ENCODE measurements around the gene CLEC18C.
"Not testable (repeated sequence)": the region's sequence is repeated elsewhere in the genome, so short reads cannot be mapped to it uniquely, and the experiment has no call there.

The CLEC18C gene

DNA sequence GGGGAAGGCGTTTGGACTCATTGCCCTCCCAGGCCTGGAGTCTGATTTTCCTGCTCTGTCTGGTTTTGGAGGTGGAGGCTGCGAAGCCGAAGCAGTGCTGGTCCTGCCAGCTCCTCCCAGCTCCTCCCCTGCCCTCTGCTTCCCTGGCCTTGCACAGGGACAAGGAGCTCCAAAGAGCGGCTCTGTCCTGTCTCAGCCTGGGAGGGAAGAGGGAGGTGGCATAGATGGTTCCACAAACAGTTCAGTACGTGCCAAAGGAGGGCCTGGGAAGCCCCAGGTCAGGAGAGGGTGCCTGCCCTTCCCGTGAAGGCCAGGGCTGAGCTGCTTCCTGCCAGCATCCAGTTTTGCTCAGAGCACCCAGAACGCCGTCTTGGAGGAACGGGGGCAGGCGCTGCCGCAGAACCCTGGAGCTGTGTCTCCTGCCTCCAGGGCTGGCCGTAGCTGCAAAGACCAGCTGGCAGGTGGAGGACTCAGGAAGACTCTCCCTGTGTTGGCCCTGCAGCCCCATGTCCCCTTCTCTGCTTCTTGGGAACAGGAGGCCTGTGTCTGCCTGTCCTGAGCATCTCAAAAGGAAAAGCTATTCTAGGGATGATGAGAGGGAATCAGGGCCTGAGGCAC is 23.2 kb downstream of the CLEC18C start:
- not testable (repeated sequence) for H3K27me3 ChIP-seq (replicated peaks; ENCODE audit: control insufficient read depth, insufficient read depth, low read length); DNase-seq (ENCODE audit: extremely low read depth, insufficient read length); H3K36me3 ChIP-seq (ENCODE audit: control insufficient read depth, insufficient read depth, low read length); H3K4me3 ChIP-seq (replicated peaks; ENCODE audit: low read depth, low read length)

DNA sequence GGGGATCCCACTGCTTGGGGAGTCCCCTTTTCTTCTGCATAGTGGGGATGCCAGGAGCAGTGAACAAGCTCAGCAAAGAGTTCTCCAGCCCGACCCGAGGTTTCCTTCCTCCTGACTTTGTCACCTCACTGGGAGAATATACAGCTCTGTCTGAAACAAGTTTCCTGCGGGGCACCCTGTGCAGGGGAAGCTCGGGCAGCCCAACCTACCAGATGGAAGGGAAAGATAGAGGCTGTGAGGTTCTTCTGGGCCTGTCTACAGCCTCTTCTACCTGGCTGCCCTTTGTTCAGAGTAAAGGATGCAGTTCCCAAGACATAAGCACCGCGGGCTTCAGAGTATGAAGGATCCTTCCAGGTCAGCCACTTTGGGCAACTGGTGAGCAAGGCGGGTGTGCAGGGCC is 24.0 kb downstream of the CLEC18C start:
- not testable (repeated sequence) for H3K36me3 ChIP-seq (ENCODE audit: control insufficient read depth, insufficient read depth, low read length); DNase-seq (ENCODE audit: extremely low read depth, insufficient read length); H3K4me3 ChIP-seq (replicated peaks; ENCODE audit: low read depth, low read length); H3K27me3 ChIP-seq (replicated peaks; ENCODE audit: control insufficient read depth, insufficient read depth, low read length)

DNA sequence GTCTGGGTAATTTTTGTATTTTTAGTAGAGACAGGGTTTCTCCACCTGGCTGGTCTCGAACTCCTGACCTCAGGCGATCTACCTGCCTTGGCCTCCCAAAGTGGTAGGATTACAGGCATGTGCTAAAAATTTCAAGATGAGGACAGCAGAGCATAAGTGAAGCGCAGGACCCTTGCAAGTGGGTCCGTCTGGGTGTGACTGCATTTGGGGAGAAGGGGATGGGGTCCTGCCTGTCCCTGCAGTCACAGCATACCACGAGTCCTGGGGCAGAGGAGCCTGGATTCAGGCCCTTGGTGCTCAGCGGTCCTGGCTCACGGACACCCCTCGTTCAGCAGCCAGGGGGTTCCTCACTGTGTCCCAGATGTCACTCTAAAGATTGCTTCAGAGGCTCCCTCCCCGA is 24.6 kb downstream of the CLEC18C start:
- H3K36me3 ChIP-seq (ENCODE audit: control insufficient read depth, insufficient read depth, low read length); H3K4me3 ChIP-seq (replicated peaks; ENCODE audit: low read depth, low read length); H3K27me3 ChIP-seq (replicated peaks; ENCODE audit: control insufficient read depth, insufficient read depth, low read length); DNase-seq (ENCODE audit: extremely low read depth, insufficient read length): not testable (repeated sequence)

DNA sequence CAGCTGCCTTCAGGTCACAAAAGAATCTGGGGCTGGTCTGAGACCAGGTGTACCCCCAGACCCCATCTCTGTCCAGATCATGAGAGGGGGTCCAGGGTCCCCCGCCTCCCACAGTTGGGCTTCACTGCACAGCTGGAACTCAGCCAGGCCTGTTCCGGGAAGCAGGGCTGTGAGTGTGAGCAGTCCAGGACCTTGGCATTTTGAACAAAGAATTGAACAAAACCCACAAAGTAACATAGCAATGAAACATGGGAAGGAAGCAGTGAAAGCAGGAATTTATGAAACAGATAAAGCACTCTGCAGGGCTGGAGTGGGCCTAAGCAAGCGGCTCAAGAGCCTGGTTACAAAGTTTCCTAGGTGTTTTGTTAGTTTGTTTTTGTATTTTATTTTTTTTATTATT is 25.1 kb downstream of the CLEC18C start:
- not testable (repeated sequence) for DNase-seq (ENCODE audit: extremely low read depth, insufficient read length); H3K4me3 ChIP-seq (replicated peaks; ENCODE audit: low read depth, low read length); H3K27me3 ChIP-seq (replicated peaks; ENCODE audit: control insufficient read depth, insufficient read depth, low read length); H3K36me3 ChIP-seq (ENCODE audit: control insufficient read depth, insufficient read depth, low read length)

DNA sequence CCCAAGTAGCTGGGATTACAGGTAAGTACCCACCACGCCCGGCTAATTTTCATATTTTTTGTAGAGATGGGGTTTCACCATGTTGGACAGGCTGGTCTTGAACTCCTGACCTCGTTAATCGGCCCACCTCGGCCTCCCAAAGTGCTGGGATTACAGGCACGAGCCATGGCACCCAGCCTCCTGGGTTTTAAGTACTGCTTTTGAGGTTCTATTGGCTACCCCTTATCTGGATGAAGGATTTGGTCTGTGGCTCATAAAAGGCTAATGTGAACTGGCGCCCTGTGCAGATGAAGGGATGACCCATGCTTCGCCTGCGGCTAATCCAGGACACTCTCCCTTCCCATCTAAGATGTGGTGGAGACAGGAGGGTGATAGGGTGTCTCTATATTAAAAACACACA is 25.6 kb downstream of the CLEC18C start:
- DNase-seq (ENCODE audit: extremely low read depth, insufficient read length); H3K4me3 ChIP-seq (replicated peaks; ENCODE audit: low read depth, low read length): not testable (repeated sequence)

DNA sequence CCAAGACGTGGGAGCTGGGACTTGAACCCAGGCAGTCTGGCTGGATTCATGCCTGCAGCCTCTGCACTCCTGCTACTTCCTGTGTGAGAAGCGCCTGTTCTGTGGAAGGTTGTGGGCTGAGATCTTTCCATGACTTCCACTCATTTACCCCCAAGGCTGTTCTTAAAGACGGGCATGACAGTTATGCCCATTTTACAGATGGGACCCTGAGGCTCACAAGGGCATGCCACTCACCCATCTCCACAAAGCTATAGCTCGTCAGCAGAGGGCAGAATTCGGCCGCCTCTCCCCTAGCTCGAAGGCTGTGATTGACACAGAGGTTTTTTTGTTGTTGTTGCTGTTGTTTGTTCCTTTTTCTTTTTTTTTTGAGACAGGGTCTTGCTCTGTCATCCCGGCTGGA is 26.5 kb downstream of the CLEC18C start:
- H3K4me3 ChIP-seq (replicated peaks; ENCODE audit: low read depth, low read length); H3K36me3 ChIP-seq (ENCODE audit: control insufficient read depth, insufficient read depth, low read length); H3K27me3 ChIP-seq (replicated peaks; ENCODE audit: control insufficient read depth, insufficient read depth, low read length); DNase-seq (ENCODE audit: extremely low read depth, insufficient read length): not testable (repeated sequence)

More for the DNA sequence above, 25.6 kb downstream of the CLEC18C start:
- not testable (repeated sequence) for H3K36me3 ChIP-seq (ENCODE audit: control insufficient read depth, insufficient read depth, low read length); H3K27me3 ChIP-seq (replicated peaks; ENCODE audit: control insufficient read depth, insufficient read depth, low read length)

DNA sequence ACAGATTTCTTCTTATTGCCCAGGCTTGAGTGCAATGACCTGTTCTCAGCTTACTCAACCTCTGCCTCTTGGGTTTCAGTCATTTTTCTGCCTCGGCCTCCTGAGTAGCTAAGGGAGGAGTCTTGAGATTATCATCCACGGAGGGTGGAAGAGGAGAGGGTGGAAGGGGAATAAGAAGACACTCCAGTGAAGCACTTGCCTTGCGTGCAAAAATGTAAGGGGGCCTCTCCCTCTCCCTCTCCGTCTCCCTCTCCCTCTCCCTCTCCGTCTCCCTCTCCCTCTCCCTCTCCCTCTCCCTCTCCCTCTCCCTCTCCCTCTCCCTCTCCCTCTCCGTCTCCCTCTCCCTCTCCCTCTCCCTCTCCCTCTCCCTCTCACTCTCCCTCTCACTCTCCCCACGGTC is 29.9 kb downstream of the CLEC18C start:
- DNase-seq (ENCODE audit: extremely low read depth, insufficient read length); H3K27me3 ChIP-seq (replicated peaks; ENCODE audit: control insufficient read depth, insufficient read depth, low read length); H3K4me3 ChIP-seq (replicated peaks; ENCODE audit: low read depth, low read length); H3K36me3 ChIP-seq (ENCODE audit: control insufficient read depth, insufficient read depth, low read length): not testable (repeated sequence)

DNA sequence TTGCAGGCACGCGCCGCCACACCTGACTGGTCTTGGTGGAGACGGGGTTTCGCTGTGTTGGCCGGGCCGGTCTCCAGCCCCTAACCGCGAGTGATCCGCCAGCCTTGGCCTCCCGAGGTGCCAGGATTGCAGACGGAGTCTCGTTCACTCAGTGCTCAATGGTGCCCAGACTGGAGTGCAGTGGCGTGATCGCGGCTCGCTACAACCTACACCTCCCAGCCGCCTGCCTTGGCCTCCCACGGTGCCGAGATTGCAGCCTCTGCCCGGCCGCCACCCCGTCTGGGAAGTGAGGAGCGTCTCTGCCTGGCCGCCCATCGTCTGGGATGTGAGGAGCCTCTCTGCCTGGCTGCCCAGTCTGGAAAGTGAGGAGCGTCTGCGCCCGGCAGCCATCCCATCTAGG is 30.4 kb downstream of the CLEC18C start:
- not testable (repeated sequence) for H3K36me3 ChIP-seq (ENCODE audit: control insufficient read depth, insufficient read depth, low read length); H3K27me3 ChIP-seq (replicated peaks; ENCODE audit: control insufficient read depth, insufficient read depth, low read length); H3K4me3 ChIP-seq (replicated peaks; ENCODE audit: low read depth, low read length); DNase-seq (ENCODE audit: extremely low read depth, insufficient read length)

DNA sequence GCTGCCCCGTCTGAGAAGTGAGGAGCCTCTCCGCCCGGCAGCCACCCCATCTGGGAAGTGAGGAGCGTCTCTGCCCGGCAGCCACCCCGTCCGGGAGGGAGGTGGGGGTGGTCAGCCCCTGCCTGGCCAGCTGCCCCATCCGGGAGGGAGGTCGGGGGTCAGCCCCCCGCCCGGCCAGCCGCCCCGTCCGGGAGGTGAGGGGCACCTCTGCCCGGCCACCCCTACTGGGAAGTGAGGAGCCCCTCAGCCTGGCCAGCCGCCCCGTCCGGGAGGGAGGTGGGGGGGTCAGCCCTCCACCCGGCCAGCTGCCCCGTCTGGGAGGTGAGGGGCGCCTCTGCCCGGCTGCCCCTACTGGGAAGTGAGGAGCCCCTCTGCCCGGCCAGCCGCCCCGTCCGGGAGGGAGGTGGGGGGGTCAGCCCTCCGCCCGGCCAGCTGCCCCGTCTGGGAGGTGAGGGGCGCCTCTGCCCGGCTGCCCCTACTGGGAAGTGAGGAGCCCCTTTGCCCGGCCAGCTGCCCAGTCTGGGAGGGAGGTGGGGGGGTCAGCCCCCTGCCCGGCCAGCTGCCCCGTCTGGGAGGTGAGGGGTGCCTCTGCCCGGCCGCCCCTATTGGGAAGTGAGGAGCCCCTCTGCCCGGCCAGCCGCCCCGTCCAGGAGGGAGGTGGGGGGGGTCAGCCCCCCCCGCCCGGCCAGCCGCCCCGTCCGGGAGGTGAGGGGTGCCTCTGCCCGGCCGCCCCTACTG is 31.2 kb downstream of the CLEC18C start:
- H3K27me3 ChIP-seq (replicated peaks; ENCODE audit: control insufficient read depth, insufficient read depth, low read length); DNase-seq (ENCODE audit: extremely low read depth, insufficient read length); H3K4me3 ChIP-seq (replicated peaks; ENCODE audit: low read depth, low read length); H3K36me3 ChIP-seq (ENCODE audit: control insufficient read depth, insufficient read depth, low read length): not testable (repeated sequence)

DNA sequence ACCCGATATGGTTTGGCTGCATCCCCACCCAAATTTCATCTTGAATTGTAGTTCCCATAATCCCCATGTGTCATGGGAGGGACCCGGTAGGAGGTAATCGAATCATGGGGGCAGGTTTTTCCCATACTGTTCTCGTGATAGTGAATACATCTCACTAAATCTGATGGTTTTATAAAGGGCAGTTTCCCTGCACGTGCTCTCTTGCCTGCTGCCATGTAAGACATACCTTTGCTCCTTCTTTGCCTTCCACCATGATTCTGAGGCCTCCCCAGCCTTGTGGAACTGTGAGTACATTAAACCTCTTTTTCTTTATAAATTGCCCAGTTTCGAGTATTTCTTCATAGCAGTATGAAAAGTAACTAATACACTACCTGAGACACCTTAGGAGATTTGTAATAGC is 32.8 kb downstream of the CLEC18C start:
- DNase-seq (ENCODE audit: extremely low read depth, insufficient read length); H3K4me3 ChIP-seq (replicated peaks; ENCODE audit: low read depth, low read length); H3K27me3 ChIP-seq (replicated peaks; ENCODE audit: control insufficient read depth, insufficient read depth, low read length): not testable (repeated sequence)

DNA sequence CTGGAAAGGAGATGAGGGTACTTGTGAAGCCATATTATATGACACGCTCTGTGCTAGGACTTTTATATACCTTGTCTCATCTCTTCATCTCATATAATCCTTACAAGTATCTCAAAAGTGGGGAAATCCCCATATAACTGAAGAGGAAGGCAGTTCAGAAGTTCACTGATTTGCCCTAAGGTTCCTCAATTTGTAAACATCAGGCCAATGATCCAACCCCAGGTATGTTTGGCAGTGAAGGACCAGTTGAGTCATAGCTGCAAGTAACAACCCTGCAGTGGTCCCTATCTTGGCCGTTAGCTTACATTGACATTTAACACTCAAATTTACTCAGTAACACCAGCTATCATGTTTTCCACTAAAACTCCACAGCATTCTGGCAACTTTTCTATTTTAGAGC is 45.0 kb downstream of the CLEC18C start:
- H3K36me3 ChIP-seq (ENCODE audit: control insufficient read depth, insufficient read depth, low read length); H3K4me3 ChIP-seq (replicated peaks; ENCODE audit: low read depth, low read length); DNase-seq (ENCODE audit: extremely low read depth, insufficient read length); H3K27me3 ChIP-seq (replicated peaks; ENCODE audit: control insufficient read depth, insufficient read depth, low read length): not testable (repeated sequence)

More for the DNA sequence above, 32.8 kb downstream of the CLEC18C start:
- H3K36me3 ChIP-seq (ENCODE audit: control insufficient read depth, insufficient read depth, low read length): not testable (repeated sequence)

DNA sequence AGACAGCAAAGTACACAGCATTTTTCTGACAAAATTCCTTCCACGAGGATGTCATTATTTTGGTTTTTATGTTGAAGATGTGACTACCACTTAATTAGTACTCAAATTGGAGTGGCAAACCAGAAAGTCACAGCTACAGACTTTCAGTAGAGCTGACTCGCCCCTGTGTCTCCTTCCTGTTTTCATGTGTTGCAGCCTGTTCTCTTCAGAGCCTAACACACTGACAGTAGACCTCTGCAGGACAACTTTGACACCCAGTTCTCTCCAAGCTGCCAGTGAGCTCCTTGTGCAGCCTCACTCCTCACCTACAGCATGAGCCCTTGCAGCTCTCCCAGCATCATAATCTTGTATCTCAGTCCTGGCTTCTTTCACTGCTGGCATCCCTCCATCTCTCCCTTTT is 49.0 kb downstream of the CLEC18C start:
- not testable (repeated sequence) for H3K27me3 ChIP-seq (replicated peaks; ENCODE audit: control insufficient read depth, insufficient read depth, low read length); DNase-seq (ENCODE audit: extremely low read depth, insufficient read length); H3K4me3 ChIP-seq (replicated peaks; ENCODE audit: low read depth, low read length); H3K36me3 ChIP-seq (ENCODE audit: control insufficient read depth, insufficient read depth, low read length)

DNA sequence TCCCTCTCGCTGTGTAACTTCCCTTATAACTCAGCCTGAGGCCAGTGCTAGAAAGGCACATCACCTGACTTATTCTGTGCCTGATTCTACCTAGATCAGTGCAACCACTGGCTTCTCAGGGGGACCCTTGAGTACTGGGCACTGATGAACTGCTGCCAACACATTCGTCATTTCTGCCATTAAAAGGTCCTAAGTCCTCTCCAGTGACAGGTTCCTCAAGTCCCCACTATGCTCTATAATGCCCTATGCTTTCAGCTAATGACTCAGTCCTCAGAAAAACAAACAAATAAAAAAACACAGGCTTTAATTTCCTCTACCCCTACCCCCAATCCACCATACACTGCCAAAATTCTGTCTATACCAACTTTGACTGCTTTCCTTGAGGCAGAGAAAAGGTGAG is 49.6 kb downstream of the CLEC18C start:
- H3K36me3 ChIP-seq (ENCODE audit: control insufficient read depth, insufficient read depth, low read length); DNase-seq (ENCODE audit: extremely low read depth, insufficient read length); H3K27me3 ChIP-seq (replicated peaks; ENCODE audit: control insufficient read depth, insufficient read depth, low read length); H3K4me3 ChIP-seq (replicated peaks; ENCODE audit: low read depth, low read length): not testable (repeated sequence)

DNA sequence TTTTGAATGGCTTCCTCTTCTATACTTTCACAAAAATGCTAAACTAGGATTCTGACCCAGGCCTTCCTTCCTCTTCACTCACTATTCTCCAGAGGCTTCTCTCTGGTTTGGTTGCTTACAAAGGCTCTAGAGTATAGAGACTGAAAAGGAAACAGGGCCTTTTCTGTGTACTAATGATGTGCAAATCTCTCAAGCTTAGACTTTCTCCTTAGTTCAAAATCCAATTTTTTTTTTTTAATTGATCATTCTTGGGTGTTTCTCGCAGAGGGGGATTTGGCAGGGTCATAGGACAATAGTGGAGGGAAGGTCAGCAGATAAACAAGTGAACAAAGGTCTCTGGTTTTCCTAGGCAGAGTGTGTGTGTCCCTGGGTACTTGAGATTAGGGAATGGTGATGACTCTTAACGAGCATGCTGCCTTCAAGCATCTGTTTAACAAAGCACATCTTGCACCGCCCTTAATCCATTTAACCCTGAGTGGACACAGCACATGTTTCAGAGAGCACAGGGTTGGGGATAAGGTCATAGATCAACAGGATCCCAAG is 50.5 kb downstream of the CLEC18C start:
- H3K36me3 ChIP-seq (ENCODE audit: control insufficient read depth, insufficient read depth, low read length); DNase-seq (ENCODE audit: extremely low read depth, insufficient read length); H3K27me3 ChIP-seq (replicated peaks; ENCODE audit: control insufficient read depth, insufficient read depth, low read length); H3K4me3 ChIP-seq (replicated peaks; ENCODE audit: low read depth, low read length): not testable (repeated sequence)

Measured in GM06990 (cell line).